ENCODE measurements around the gene SPRED2.

The SPRED2 gene, protein sequence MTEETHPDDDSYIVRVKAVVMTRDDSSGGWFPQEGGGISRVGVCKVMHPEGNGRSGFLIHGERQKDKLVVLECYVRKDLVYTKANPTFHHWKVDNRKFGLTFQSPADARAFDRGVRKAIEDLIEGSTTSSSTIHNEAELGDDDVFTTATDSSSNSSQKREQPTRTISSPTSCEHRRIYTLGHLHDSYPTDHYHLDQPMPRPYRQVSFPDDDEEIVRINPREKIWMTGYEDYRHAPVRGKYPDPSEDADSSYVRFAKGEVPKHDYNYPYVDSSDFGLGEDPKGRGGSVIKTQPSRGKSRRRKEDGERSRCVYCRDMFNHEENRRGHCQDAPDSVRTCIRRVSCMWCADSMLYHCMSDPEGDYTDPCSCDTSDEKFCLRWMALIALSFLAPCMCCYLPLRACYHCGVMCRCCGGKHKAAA

DNA sequence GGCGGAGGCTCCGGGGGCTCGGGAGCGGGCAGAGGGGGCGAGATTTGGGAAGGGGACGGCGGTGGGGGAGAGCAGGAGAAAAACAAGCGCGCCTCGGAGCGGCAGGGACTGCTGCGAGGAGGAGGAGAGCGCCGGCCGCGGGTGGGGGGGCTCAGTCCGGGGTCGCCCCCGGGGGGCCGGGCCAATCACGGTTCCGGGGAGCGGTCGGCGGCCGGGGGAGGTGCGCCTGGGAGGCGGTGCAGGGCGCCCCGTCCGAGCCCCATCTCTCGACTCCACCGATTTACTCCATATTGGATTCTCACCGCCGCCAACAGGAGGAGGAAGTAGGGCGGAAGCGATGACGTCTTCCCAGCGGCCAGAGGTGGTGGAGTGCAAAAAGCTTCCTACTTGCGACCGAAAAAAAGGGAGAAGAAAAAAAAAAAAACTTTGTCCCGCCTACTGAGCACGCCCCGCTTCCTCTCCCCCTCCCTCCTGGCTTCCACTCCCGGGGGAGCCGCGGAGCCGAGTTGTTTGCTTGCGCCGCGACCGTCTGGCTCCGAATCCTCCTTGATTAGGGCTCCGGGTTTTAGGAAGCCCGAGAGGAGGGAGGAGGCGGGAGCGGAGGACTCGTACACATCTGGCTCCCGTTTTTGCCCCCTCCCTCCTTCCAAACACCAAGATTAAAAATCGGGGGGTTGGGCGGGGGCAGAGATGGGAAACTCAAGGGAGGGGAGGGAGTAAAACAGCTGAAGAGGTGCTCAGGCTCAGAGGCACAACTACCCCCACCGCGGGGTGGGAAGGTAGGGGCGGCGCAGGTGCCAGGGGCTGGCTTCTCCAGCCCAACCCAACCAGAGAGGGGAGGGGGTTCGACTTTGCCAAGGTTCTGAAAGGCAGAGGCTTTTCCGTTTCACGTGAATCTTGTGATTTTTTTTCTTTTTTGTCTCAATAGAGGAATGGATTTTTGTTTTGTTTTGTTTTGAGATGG, at the start of gene SPRED2:
Gene SPRED2 (minus strand): TSS at position 373 of the 964 bp plus-strand sequence. CDS start 612 bp downstream, outside the sequence.
- peak; percentile 80 for DNase-seq

DNA sequence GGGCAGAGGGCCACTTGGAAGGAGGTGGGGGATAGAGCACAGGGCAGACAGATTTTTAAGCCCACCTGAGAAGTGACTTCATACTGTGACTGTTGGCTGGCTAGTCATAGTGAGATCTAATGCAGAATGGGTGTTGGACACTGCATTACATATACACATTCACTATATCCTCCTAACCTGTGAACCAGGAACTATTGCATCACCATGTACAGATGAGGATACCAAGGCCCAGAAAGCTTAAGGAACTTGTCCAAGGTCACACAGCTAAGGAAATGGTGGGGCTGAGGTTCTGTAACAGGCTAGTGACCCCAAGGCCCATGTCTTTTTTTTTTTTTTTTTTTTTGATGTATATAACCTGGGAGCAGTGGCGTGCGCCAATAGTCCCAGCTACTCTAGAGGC, 49.6 kb upstream of the SPRED2 start:
- no peak for DNase-seq

DNA sequence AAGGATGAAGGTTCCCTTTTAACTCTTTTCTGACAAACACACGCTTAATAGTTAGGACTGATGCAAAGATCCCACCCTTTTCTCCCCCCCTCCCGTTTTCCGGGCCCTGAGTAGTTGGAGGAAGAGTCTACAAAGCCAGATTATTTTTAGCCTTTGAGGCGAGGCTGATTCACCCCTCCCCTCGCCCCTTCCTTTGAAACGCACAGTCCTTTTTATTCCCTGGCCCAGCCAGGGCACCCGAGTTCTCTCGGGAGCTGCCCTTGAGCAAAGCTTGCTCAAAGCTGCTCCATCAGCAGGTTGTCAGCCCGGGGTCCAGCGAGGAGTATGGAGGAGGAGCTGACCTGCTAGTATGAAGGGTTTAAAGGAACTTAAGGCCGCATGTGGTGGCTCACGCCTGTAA, 47.1 kb upstream of the SPRED2 start:
- no peak for DNase-seq

DNA sequence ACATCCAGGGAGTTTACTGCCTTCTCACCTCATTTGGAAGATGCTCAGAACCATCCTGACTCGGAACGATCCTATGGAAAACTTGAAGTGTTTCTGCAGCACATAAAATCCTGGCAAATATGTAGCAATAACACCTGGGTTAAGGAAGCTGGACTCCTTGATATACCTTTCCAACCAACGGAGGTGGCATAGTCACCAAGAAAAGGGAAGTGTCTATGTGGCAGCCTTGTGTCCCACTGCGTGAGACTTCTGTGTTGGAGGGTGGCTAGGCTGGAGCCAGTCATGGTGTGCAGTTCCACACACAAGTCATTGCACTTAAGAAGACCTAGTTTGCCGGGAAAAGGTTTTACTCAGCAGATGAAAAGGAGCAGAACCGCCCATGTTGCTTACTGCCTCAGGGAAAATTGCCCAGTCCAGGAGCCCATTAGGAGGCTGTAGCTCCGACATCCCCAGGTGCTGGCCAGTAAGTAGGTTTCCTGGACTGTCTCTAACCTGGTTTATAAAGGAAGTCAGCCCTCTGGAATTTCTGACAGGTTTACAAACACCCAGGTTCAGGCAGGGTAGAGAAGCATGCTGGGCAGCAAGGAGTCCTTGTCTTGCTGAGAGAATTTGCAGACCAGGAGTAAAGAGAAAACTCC, 46.2 kb upstream of the SPRED2 start:
- no peak for DNase-seq

DNA sequence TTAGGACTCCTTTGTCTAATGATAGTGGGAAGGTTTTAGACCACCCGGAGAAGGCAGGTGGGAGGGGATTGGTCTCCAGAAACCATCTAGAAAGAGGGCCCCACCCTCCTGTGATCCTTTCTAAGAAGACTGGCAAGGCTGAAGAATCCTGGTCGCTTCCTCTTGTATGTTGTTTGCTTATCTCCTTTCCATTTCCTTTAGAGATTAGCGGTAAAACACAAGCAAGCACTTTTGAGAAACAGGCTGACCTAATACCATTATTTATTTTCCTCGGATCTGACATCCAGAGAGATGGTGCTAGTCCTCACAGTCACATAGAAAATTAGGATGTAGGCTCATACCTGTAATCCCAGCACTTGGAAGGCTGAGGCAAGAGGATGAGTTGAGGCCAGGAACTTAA, 45.2 kb upstream of the SPRED2 start:
- no peak for DNase-seq

DNA sequence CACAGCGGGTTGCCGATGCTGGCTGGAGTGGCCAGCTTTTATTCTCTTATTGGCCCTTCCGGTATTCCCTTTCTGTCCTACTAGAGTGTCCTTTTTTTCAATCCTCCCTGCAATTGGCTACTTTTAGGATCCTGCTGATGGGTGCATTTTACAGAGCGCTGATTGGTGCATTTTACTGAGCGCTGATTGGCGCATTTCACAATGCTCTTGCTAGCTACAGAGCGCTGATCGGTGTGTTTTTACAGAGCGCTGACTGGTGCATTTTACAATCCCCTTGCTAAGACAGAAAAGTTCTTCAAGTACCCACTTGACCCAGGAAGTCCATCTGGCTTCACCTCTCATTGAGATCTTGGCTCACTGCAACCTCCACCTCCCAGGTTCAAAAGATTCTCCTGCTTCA, 44.4 kb upstream of the SPRED2 start:
- no peak for DNase-seq

DNA sequence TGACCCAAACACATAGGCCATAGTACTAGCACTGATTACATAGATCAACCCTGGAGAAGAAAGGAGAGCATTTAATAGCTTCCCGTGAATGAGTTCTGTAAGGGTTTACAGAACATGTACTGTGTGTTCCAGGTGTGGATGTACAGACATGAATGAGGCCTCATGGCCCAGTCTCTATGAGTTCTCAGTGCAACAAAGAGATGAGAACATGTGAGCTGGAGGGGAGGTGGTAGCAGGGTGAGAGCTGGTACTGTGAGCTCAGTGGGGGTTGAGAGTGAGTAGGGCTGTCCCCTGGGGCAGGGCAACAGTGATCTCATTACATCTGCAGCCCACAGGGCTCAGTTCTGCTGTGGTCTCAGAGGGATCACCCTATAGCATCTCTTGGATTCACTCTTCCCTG, 42.6 kb upstream of the SPRED2 start:
- DNase-seq: no peak

DNA sequence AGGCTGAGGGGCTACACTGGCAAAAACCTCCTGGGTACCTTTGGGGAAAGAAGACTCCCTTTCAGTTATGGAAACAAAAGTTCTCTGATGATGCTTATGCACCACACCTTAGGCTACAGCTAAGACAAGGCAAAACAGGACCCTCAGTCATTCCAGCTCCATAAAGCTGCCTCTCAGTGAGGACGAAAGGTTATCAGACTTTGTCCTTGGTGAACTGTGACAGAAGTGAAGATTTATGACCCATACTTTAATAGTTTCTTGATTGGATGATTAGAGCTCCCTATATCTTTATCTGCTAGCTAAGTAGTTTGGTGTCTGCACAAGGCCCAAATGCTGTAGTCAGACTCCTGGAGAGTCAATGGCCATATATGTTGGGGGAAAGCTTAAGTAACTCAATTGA, 40.6 kb upstream of the SPRED2 start:
- DNase-seq: no peak

DNA sequence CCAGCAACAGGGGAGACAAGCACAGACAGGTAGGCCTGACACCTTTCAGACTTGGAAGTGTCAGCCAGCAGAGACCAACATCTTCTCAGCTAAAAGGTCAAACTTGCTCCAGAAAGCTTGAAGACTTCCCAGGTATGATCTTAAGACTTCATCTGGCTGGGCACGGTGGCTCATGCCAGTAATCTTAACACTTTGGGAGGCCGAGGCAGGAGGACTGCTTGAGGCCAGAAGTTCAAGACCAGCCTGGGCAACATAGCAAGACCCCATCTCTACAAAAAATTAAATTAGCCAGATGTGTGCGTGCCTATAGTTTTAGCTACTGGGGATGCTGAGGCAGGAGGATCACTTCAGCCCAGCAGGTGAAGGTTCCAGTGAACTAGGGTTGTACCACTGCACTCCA, 39.0 kb upstream of the SPRED2 start:
- DNase-seq: no peak

DNA sequence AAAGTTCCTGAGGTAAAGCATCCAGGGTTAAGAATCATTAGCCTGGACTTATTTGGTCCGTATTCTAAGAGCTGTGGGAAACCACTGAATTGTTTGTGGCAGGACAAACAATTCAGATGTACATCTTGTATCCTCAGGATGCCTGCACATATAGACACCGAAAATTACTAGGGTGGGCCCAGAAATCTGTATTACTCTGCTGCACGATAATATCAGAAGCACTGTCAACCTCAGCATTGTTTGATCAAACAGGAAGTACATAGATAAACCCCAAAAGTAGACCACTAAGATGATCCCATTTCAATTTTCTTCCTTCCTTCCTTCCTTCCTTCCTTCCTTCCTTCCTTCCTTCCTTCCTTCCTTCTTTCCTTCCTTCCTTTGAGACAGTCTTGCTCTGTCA, 34.2 kb upstream of the SPRED2 start:
- no peak for DNase-seq

DNA sequence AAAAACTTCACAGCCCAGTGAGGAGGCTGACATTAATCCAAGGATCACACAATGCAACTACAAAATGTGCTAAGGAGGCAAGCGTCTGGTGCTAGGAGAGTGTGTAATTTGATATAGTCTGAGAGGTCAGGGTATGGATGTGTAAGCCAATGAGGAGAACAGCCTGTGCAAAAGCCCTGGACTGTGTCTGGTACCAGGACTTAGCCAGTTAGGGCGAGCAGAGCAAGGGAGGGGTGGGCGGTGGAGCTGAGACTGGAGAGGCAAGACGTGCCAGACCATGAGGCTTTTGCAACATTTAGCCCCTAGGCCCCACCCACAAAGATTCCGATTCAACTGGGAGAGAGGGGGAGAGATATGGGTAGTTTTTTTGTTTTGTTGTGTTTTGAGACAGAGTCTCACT, 33.5 kb upstream of the SPRED2 start:
- no peak for DNase-seq

DNA sequence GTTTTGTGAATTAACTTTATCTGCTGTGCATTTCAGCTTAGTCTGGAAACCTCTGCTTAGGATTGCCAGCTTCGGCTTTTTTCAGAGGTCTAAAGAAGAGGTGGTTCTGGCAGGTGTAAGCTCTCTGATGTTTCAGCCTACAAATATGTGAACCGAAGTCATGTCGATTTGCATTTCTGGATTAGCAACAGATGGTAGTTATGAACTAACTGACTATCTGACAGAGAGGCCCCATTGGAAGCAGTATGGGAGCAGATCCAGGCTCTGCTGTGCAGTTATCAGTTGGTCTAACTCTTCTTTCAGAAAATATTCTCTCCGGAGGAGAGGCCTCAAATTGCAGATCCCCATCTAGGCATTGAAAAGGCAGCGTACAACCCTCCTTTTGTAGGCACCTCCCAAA, 32.7 kb upstream of the SPRED2 start:
- DNase-seq: no peak

DNA sequence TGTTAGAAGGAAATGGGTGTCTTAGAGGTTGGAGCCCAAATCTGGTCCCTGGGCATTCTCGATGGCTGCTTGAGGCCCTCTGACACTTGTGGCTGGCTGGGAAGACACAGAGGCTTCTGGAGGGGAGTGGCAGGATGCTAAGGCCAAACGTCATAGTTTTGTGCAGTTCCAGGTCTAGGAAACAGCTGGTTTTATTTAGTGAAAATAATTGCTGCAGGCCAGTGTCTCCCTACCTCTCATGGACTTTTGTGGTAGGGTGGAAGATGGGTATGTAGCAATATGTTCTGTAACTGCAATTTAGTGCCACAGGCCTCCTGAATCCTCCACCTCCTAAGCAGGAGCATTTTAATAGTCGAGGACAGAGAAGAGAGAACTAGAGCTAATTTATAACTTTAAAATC, 32.2 kb upstream of the SPRED2 start:
- DNase-seq: no peak

DNA sequence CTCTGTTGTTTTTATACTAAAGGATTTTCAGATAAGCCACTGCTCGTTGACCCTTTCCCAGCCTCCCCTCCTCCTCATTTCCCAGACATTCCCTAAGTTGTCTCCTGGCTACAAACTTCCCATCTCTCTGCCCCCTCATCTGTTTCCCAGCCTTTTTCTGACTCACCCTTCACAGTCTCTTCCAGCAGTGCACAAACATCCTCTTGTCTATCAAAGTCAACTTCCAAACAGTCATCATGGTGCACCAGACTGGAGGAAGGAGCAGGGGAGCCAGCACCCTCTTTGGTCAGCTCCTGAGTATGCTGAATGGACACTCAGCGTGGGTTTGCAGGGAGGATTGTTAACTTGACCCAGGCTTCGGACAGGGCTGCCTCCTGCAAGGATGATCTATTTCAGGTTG, 26.6 kb upstream of the SPRED2 start:
- DNase-seq: no peak

DNA sequence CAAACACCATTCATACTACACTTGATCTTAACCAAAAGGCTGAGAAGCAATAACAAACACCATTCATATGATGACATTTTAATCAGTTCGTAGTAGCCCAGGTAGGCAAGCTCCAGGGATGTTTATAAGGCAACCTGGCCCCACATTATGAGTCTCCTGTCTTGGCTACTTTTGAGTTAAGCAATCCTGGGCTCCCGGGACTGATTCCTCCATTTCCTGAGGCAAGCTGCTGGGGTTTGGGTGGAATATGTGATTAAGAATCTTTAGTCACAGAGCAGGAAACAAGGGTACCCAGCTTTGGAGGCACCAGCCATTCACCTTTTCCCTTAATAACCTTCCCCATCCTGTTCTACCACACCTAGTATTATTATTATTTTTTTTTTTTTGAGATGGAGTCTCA, 24.5 kb upstream of the SPRED2 start:
- DNase-seq: no peak

DNA sequence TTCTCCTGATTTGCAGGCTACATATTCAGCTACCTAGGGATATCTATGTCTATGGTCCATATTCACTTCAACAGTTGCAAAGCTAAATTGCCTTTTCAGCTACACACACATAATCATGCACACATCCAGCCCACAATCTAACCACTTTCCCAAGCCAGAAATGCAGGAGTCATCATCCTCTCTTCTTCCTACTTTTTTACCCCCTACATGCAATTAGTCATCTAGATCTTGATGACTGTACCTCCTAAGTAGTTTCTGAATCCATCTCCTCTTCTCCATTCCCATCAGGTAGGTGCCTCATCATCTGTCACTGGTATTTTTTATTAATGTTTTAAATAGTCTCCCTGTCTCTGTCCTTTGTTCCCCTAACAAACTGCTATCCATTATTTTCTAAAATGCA, 23.7 kb upstream of the SPRED2 start:
- DNase-seq: no peak

DNA sequence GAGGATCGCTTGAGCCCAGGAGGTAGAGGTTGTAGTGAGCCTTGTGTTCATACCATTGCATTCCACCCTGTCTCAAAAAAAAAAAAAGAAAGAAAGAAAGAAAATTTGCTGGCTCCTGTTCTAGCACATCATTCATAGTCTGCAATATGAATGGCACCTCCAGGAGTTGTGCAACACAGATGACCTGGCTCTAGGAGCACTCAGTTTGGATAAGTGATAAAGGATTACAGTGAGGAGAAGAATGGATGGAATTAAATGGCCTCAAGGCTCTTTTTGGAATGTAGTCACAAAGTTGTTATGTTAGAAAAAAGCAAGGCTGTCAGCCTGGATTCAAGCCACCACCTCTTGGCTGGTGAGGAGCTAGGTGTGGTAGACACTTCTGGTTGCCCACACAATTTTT, 21.5 kb upstream of the SPRED2 start:
- no peak for DNase-seq

DNA sequence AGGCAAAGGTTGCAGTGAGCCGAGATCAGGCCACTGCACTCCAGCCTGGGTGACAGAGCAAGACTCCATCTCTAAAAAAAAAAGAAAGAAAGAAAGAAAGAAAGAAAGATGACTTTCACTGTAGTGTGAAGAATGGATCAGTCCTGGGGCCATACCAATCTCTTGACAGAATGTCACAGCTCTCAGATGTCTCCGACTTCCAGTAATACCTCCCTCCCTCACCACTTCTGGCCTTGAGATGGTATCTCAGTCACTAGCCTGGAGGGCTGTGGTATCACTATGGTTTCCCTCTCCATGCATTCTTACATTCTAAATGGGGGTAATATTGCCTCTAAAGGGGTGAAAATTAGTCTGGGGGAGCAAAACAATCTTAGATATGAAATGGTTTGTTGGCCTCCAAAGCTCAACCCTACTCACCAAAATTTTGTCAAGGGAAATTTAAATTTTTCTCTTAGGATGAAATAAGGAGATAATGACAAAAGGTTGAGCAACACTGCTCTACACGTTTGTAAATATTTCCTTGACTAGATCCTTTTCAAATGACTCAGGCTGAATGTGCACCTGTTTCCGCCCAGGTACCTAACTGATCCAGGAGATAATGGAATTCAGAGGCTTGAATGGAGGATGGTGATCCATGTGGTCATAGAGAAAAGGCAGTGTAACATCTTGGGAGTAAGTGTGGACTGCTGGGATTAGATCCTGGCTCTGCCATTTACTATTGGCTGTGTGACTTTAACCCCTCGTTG, 19.9 kb upstream of the SPRED2 start:
- no peak for DNase-seq

DNA sequence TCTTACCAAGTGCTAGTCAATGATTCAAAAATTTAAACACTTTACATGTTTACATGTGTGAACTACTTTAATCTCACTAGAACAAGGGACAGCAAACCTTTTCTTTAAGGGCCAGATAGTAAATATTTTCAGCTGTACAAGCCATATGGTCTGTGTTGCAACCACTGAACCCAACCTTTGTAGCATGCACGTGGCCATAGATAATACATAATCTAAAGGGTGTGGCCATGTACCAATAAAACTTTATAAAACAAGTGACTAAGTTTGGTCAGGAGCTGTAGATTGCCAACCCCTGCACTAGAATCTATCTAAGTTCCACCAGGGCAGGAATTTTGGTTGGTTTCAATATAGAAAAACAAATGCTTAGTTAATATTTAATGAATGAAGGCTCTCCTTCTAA, 18.4 kb upstream of the SPRED2 start:
- no peak for DNase-seq

DNA sequence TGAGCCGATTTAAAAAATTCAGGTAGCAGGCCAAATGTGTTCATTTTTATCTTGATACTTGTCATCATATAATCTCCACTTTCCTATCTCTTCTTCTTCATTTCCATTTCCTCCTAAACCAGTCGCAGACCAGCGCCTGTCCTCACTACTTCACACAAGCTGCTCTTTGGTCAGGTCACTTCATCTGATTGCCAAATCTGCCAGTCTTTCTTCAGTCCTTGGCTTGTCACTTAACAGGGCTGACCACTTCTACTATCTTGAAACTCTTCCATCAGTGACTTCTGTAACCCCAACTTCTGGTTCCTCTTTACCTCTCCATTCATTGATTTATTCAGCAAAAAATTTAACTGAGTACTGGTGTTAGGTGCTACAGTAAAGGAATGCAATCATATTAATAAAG, 18.0 kb upstream of the SPRED2 start:
- no peak for DNase-seq

DNA sequence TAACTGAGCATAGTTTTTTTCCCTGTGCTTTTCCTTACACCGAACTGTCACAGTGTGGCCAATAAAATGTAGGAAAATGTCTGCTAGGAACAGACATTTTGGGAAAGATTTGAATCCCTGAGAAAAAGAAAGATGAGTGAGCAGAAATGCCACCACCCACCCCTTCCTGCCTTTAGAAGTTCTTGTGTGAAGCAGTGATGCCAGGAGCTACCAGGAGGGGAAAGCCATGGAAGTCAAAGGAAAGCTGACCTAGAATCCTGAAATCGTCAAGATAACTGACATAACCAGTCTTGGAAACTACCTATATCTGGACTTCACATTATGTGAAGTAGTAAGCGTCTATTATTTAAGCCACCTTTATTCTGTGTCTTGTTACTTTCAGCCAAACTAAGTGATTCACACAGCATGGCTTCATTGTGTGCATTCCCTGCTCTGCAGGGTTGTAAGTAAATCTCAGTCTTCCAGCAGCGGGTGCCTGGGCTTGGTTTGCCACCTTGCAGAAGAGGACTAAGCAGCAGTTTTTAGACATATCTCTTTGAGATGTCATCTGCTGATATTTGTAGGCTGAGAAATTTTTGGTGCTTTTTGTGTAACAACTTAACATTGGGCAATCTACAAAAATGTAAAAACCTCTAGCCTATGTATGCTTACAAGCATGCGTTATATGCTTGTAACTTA, 11.2 kb upstream of the SPRED2 start:
- no peak for DNase-seq

DNA sequence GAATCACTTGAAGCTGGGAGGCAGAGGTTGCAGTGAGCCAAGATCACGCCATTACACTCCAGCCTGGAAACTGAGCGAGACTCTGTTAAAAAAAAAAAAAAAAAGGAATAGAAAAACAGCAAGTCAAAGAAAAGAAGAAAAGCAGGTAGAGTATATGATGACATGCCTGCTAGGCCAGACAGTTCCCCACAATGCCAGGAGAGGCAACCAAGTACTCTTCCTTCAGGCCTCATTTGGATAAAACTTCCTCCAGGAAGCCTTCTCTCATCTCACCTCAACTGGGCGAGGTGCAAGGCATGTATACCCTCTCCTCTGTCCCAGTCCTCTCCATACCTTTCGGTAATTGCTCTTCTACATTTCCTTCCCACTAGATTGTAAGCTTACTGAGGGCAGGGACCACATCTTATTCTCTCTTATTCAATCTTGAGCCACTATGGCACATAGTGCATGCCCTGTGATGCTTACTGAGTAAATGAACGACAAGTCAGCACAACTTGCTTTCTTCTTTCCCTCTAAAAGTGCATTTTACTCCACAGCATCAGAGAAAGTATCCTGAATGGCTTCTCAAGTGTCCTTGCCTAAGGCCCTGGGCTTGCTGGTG, 10.1 kb upstream of the SPRED2 start:
- no peak for DNase-seq
